Measurements from ENCODE around the gene SERPINB11.

GRCh38 chr18:63741769-63742168, 39.0 kb downstream of the SERPINB11 start:
- TF ChIP-seq CTCF (IDR thresholded peaks at IDR 0.05) (no peak), EZH2 (IDR thresholded peaks at IDR 0.05; ENCODE audit: borderline replicate concordance, insufficient read depth, low read depth, low read length, poor library complexity, severe bottlenecking) (no peak)

Measured in B cell (primary cell).